Endodermal cell (in vitro differentiated cells): ENCODE measurements around the gene KLHL3. TPM values are rescaled to one million over a fixed set of nuclear protein-coding genes. Genes with fewer than 3 reads are reported as not detected.

ENCODE experiments used
- DNase-seq: peaks from one replicate; pipeline ENCODE4 v3.0.0-alpha.2; 2017
- H3K27ac ChIP-seq: 2 replicates; pipeline ENCODE4 v1.5.1; 2013; ENCODE audit warnings: mild to moderate bottlenecking, low read depth, low read length, moderate library complexity
- H3K27me3 ChIP-seq: 2 replicates; pipeline ENCODE4 v1.6.1; 2013; ENCODE audit warnings: mild to moderate bottlenecking, low read length, moderate library complexity; ENCODE audit not compliant: insufficient read depth, control insufficient read depth, poor library complexity, severe bottlenecking
- H3K36me3 ChIP-seq: 2 replicates; pipeline ENCODE4 v1.7.0; 2013; ENCODE audit warnings: mild to moderate bottlenecking, low read length, moderate library complexity; ENCODE audit not compliant: control insufficient read depth, insufficient read depth
- H3K4me1 ChIP-seq: one replicate; pipeline ENCODE4 v1.7.0; 2013; ENCODE audit warnings: low read length; ENCODE audit not compliant: control insufficient read depth, insufficient read depth
- H3K4me3 ChIP-seq: 2 replicates; pipeline ENCODE4 v1.5.1; 2013; ENCODE audit warnings: mild to moderate bottlenecking, low read length, moderate library complexity
- H3K9ac ChIP-seq: 2 replicates; pipeline ENCODE4 v1.6.1; 2013; ENCODE audit warnings: mild to moderate bottlenecking, low read length, moderate library complexity; ENCODE audit not compliant: poor library complexity, severe bottlenecking; ENCODE audit errors: extremely low read depth
- H3K9me3 ChIP-seq: 2 replicates; pipeline ENCODE4 v1.6.1; 2013; ENCODE audit warnings: mild to moderate bottlenecking, low read length, moderate library complexity; ENCODE audit not compliant: control insufficient read depth
- H3K27ac Mint-ChIP-seq: 2 replicates; pipeline ENCODE4 v1.8.0; 2020; ENCODE audit warnings: mixed read lengths
- H3K27me3 Mint-ChIP-seq: 2 replicates; pipeline ENCODE4 v1.8.0; 2021; ENCODE audit warnings: mild to moderate bottlenecking, mixed read lengths; ENCODE audit not compliant: insufficient read depth
- H3K36me3 Mint-ChIP-seq: 2 replicates; pipeline ENCODE4 v1.8.0; 2020; ENCODE audit warnings: low read depth, mixed read lengths
- H3K4me1 Mint-ChIP-seq: 2 replicates; pipeline ENCODE4 v1.8.0; 2020; ENCODE audit warnings: mixed read lengths
- H3K4me3 Mint-ChIP-seq: 2 replicates; pipeline ENCODE4 v1.8.0; 2020; ENCODE audit warnings: mild to moderate bottlenecking, moderate library complexity, mixed read lengths
- H3K9me3 Mint-ChIP-seq: 2 replicates; pipeline ENCODE4 v1.8.0; 2020; ENCODE audit warnings: mild to moderate bottlenecking, mixed read lengths
- CTCF ChIP-seq: fragments of 200-600 bp; sonication (generic); conservative IDR thresholded peaks from 2 replicates; pipeline ENCODE4 v1.5.0; 2021; ENCODE audit warnings: antibody characterized with exemption, mild to moderate bottlenecking
- WGBS, 2 experiments: methylation state at CpG; one replicate each; pipeline versions ENCODE4 v1.1.5 to v1.1.7; 2013; ENCODE audit warnings: missing lambda C conversion rate in 2 of 2, mixed read lengths in 1 of 2; ENCODE audit not compliant: insufficient coverage in 1 of 2, insufficient read length in 1 of 2; 5-methylcytosine and 5-hydroxymethylcytosine counted together
- total RNA-seq, 2 donors: library from RNA; stranded (reverse); fragmentation: NEBNext Ultra II Directional in 1 of 2; extraction: Animal tissue kit (Norgen Biotek cat#: 25700) in 1 of 2; gene quantifications; 2 replicates in 1 of 2; 3 replicates in 1 of 2; pipeline ENCODE4 v1.2.1, GENCODE V29; 2021

Gene KLHL3
- total RNA-seq, 2 donors from 2014 or later = 17.5 to 19.4 TPM

GRCh38 chr5:137580030-137580429, 155.9 kb downstream of the KLHL3 start:
- Histone ChIP-seq H3K27me3 (no peaks in the 10 kb centered on the region), H3K4me1 (no peaks in the 10 kb centered on the region), H3K36me3 (no peaks in the 10 kb centered on the region), H3K9ac (no peak overlapping the region), H3K27ac (no peak overlapping the region), H3K9me3 (peaks cover 1% of the 10 kb centered on the region), H3K4me3 (no peak overlapping the region)
- no peak overlapping the region for H3K4me3 Mint-ChIP-seq
- H3K4me1 Mint-ChIP-seq = no peaks in the 10 kb centered on the region
- peak; percentile 51 for DNase-seq
- 71 to 91% methylated on average over 2 to 3 of the region's 3 CpGs for WGBS, 2 experiments
- H3K27me3 Mint-ChIP-seq = peaks cover 4% of the 10 kb centered on the region
- H3K36me3 Mint-ChIP-seq = no peaks in the 10 kb centered on the region
- peak overlapping the region; percentile 74 for H3K27ac Mint-ChIP-seq
- H3K9me3 Mint-ChIP-seq = peaks cover 2% of the 10 kb centered on the region
- peak; percentile 76 for TF ChIP-seq CTCF

GRCh38 chr5:137575847-137576246, 160.0 kb downstream of the KLHL3 start:
- TF ChIP-seq CTCF = no peak
- Mint-ChIP-seq H3K9me3 (no peaks in the 10 kb centered on the region), H3K27me3 (peaks cover 10% of the 10 kb centered on the region), H3K4me3 (no peak overlapping the region), H3K36me3 (no peaks in the 10 kb centered on the region), H3K4me1 (peaks cover 5% of the 10 kb centered on the region), H3K27ac (no peak overlapping the region)
- Histone ChIP-seq H3K9me3 (no peaks in the 10 kb centered on the region), H3K9ac (no peak overlapping the region), H3K27me3 (no peaks in the 10 kb centered on the region), H3K36me3 (no peaks in the 10 kb centered on the region), H3K27ac (no peak overlapping the region), H3K4me3 (no peak overlapping the region), H3K4me1 (no peaks in the 10 kb centered on the region)
- DNase-seq = no peak
- WGBS, 2 experiments = 85% methylated on average over 2 of the region's 2 CpGs; no CpG with 5 or more reads in 1 of the 2 experiments

DNA sequence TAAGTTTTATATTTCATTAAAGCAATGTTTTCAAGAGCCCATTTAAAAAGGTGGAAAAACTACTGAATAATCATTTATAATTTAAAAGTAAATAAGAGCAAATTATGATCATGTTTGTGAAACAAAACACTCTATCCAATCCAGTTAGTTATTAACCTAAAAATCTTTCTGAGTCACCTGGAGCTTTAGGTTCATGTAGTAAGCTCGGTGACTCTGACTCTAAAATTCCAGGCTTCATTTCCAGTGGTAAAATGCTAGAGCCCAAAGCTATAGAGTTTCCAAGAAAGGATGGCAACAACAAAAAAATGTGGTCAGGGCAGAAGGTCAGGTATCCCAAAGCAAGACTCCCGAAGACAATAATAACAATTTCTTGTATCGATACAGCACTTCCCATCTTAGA, 160.7 kb downstream of the KLHL3 start:
- Mint-ChIP-seq H3K4me3 (no peak overlapping the region), H3K36me3 (no peaks in the 10 kb centered on the region), H3K9me3 (no peaks in the 10 kb centered on the region), H3K27ac (no peak overlapping the region), H3K27me3 (peaks cover 10% of the 10 kb centered on the region), H3K4me1 (peaks cover 5% of the 10 kb centered on the region)
- Histone ChIP-seq H3K9ac (no peak overlapping the region), H3K36me3 (no peaks in the 10 kb centered on the region), H3K27me3 (no peaks in the 10 kb centered on the region), H3K4me1 (no peaks in the 10 kb centered on the region), H3K27ac (no peak overlapping the region), H3K4me3 (no peak overlapping the region), H3K9me3 (no peaks in the 10 kb centered on the region)
- WGBS, 2 experiments = 97 to 100% methylated on average over 1 to 3 of the region's 3 CpGs
- DNase-seq = no peak
- TF ChIP-seq CTCF = no peak
